Stimulated activated effector memory CD8-positive, alpha-beta T cell treated with anti-CD3 and anti-CD28 coated beads, Interleukin-12 subunit alpha, Interleukin-12 subunit beta, amount 100 ng/mL, for 72 hours (primary cell): Measurements from ENCODE around the gene HOXC12.

Experiments
- ATAC-seq: fragments of 150-1000 bp; cut with Tn5 transposase; 2 replicates; pipeline ENCODE4 v1.10.0; 2021
- DNase-seq, 2 donors: peaks; one replicate each; pipeline ENCODE4 v3.0.0; 2021 to 2022; ENCODE audit warnings: low spot score in 2 of 2
- H3K27ac Mint-ChIP-seq: one replicate; pipeline ENCODE4 v1.8.0; 2022; ENCODE audit warnings: mild to moderate bottlenecking, mixed read lengths
- H3K36me3 Mint-ChIP-seq: one replicate; pipeline ENCODE4 v1.8.0; 2022; ENCODE audit warnings: mild to moderate bottlenecking, mixed read lengths
- H3K4me1 Mint-ChIP-seq: one replicate; pipeline ENCODE4 v1.8.0; 2022; ENCODE audit warnings: mixed read lengths
- H3K4me3 Mint-ChIP-seq: one replicate; pipeline ENCODE4 v1.8.0; 2022; ENCODE audit warnings: mild to moderate bottlenecking, mixed read lengths
- H3K9me3 Mint-ChIP-seq: one replicate; pipeline ENCODE4 v1.8.0; 2022; ENCODE audit warnings: mixed read lengths

HOXC12 gene

DNA sequence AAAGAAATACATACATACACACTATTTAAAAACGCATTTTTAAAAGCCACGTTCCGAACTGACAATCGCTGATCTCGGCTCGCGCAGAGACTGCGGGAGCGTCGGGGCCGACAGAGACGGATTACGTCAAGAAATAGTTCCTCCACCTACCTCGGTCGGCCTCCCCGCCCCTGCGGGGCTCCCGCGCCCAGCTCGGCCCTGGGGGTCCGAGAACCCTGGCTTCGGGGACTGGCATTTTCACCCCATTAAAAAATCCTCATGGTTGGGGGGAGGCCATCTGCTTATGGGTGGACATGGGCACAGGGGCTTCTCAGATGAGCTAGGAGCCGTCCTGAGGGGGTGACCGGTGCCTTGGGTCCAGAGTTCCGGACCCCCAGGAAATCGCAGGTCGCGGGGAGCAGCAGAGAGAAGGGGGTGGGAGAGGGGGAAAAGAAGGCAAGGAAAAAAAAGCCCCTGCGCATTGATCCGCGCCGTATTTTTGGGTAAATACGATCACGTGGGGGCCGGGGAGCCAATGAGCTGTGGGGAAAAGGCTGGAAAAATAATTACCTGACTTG, 44.9 kb downstream of the HOXC12 start:
- Mint-ChIP-seq H3K36me3 (no peaks in the 10 kb centered on the region), H3K27ac (no peak overlapping the region), H3K4me1 (peaks cover 59% of the 10 kb centered on the region), H3K4me3 (peak overlapping the region; percentile 58), H3K9me3 (no peaks in the 10 kb centered on the region)
- no peak for ATAC-seq
- DNase-seq: no peak

DNA sequence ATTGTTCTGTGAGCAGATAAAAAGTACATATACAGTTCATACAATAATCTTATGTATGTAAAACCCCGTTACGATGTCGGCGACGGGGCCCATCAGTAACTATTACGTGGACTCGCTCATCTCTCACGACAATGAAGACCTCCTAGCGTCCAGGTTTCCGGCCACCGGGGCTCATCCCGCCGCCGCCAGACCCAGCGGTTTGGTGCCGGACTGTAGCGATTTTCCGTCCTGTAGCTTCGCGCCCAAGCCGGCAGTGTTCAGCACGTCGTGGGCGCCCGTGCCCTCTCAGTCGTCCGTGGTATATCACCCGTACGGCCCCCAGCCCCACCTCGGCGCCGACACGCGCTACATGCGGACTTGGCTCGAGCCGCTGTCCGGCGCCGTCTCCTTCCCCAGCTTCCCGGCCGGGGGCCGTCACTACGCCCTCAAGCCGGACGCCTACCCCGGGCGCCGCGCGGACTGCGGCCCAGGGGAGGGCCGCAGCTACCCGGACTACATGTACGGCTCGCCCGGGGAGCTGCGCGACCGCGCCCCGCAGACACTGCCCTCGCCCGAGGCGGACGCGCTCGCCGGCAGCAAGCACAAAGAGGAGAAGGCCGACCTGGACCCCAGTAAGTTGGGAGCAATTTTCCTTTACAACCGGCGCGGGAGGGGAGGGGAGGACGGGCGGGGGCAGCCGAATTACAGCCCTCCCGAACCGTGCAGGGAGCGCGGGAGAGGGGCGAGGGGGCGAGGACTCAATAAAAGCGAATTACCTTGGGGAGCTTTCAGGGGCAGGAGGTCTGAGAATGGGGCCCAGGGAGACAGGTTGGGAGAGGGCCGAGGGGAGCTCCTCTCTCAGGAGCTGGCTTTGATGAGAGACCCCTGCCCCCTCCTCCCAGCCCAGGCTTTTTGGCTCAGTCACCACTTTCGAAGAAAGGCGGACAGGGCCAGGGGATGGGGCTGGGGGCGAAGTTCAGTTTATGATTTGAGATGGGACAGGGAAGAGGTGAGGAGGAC, 45.7 kb downstream of the HOXC12 start, which contains the start of gene HOXC9:
HOXC9 (plus strand) TSS at position 46 of the 999 bp plus-strand sequence; CDS start at position 74, 28 bp downstream.
- ATAC-seq (no peak), DNase-seq (no peak)
- Mint-ChIP-seq H3K9me3 (no peaks in the 10 kb centered on the region), H3K4me3 (peak within 1 kb of the TSS; percentile 58), H3K27ac (no peak within 1 kb of the TSS), H3K4me1 (peaks cover 55% of the 10 kb centered on the region), H3K36me3 (no peaks in the 10 kb centered on the region)

- Mint-ChIP-seq H3K4me1 (peaks cover 54% of the 10 kb centered on the region), H3K27ac (no peak overlapping the region), H3K9me3 (no peaks in the 10 kb centered on the region), H3K36me3 (no peaks in the 10 kb centered on the region), H3K4me3 (no peak overlapping the region)
- DNase-seq: no peak
- ATAC-seq: no peak
These were observed 46.8 kb downstream of the HOXC12 start for GRCh38 chr12:54001283-54002187.

DNA sequence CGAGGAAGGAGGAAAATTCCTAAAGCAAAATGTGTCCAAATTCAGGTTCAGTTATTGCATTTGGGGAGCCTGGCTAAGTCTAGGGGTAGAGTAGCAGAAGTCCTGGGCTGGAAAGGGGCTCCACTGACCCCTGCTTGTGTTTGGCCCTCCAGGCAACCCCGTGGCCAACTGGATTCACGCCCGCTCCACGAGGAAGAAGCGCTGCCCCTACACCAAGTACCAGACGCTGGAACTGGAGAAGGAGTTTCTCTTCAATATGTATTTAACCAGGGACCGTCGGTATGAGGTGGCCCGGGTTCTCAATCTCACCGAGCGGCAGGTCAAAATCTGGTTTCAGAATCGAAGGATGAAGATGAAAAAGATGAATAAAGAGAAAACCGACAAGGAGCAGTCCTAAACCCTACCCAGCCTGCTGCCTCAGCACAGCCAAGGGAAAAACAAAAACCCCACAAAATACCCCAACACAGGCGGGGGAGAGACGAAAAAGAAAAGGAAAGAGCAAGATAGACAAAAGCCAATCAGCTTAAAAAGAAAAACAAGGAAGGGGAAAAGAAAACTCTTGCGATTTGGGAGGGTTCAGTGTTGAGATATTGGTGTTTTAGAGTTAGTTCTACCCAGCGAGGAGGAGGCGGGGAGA, 47.7 kb downstream of the HOXC12 start:
- no peak overlapping the region for H3K27ac Mint-ChIP-seq
- no peak for DNase-seq
- no peak for ATAC-seq
- H3K4me1 Mint-ChIP-seq: peaks cover 48% of the 10 kb centered on the region
- peak overlapping the region; percentile 13 for H3K4me3 Mint-ChIP-seq
- no peaks in the 10 kb centered on the region for H3K9me3 Mint-ChIP-seq
- no peaks in the 10 kb centered on the region for H3K36me3 Mint-ChIP-seq

- DNase-seq (no peak), ATAC-seq (no peak)
- Mint-ChIP-seq H3K27ac (no peak overlapping the region), H3K9me3 (no peaks in the 10 kb centered on the region), H3K4me1 (peaks cover 42% of the 10 kb centered on the region), H3K4me3 (peak overlapping the region; percentile 13), H3K36me3 (no peaks in the 10 kb centered on the region)
These were observed 48.2 kb downstream of the HOXC12 start for GRCh38 chr12:54002915-54003389.

DNA sequence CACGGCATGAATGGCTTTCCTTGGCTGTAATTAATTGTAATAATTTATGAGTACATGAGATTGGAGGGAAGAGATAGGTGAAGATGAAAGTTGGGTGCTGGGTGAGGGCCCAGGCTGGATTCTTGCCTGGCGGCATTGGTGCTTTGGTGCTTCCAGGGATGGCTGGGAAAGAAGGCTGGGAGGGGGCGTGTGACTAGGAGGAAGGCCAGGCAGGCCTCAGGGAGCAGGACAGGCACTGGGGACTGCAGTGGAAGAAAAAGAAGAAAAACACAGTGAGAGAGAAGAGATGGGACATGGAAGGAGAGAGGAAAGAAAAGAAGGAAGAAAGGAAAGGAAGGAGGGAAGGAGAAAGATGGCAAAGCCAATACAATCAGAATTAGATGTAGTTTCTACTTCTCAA, 48.9 kb downstream of the HOXC12 start:
- Mint-ChIP-seq H3K4me1 (peaks cover 35% of the 10 kb centered on the region), H3K4me3 (no peak overlapping the region), H3K36me3 (no peaks in the 10 kb centered on the region), H3K27ac (no peak overlapping the region), H3K9me3 (no peaks in the 10 kb centered on the region)
- DNase-seq (no peak), ATAC-seq (no peak)

- no peak overlapping the region for H3K4me3 Mint-ChIP-seq
These were observed 49.5 kb downstream of the HOXC12 start for GRCh38 chr12:54004063-54004840.

DNA sequence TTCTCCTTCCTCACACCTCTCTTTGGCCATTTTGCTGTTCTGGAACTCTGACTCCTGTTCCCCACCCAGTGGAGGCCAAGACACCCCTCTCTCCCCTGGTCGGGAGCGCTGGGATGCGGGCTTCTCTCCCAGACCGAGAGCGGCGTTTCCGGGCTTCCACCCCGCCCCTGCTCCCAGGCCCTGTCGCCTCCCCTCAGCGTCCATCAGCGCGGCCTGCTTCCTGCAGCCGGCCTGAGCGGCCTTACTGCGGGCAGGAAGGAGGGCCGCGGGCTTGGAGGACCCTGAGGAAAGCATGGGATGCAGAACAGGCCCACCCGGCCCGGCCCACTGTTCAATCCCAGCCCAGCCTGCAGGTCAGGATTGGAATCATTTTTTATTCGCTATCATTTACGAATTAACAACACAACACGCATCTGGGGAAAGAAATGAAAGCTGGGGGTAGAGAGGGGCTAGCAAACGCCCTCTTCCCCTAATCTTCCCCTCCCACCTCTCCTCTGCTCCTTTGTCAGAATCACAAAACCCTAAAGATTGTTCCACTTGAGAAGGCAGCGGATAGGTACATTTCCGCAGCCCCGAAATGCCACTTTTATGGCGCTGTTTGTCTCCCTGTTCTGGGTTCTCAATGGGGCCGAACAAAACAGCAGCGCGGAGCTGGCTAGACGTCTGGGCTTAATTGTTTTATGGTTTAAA, 50.3 kb downstream of the HOXC12 start:
- Mint-ChIP-seq H3K4me3 (no peak overlapping the region), H3K9me3 (no peaks in the 10 kb centered on the region), H3K27ac (no peak overlapping the region), H3K4me1 (peaks cover 35% of the 10 kb centered on the region), H3K36me3 (no peaks in the 10 kb centered on the region)
- no peak for DNase-seq
- ATAC-seq: no peak

More at GRCh38 chr12:54004063-54004840, 49.5 kb downstream of the HOXC12 start:
- no peak for ATAC-seq
- Mint-ChIP-seq H3K27ac (no peak overlapping the region), H3K36me3 (no peaks in the 10 kb centered on the region), H3K4me1 (peaks cover 34% of the 10 kb centered on the region), H3K9me3 (no peaks in the 10 kb centered on the region)
- no peak for DNase-seq

GRCh38 chr12:54005531-54005852, 50.8 kb downstream of the HOXC12 start:
- DNase-seq (no peak), ATAC-seq (no peak)
- Mint-ChIP-seq H3K4me1 (peaks cover 33% of the 10 kb centered on the region), H3K27ac (no peak overlapping the region), H3K36me3 (no peaks in the 10 kb centered on the region), H3K4me3 (peak overlapping the region; percentile 75), H3K9me3 (no peaks in the 10 kb centered on the region)

- H3K36me3 Mint-ChIP-seq: no peaks in the 10 kb centered on the region
- DNase-seq (peak; percentile 86 to 94), ATAC-seq (peak; percentile 81)
- H3K4me3 Mint-ChIP-seq: peak overlapping the region; percentile 75
- H3K4me1 Mint-ChIP-seq: peaks cover 35% of the 10 kb centered on the region
- no peaks in the 10 kb centered on the region for H3K9me3 Mint-ChIP-seq
- H3K27ac Mint-ChIP-seq: no peak overlapping the region
These were observed 51.3 kb downstream of the HOXC12 start for GRCh38 chr12:54005853-54006558.

- no peaks in the 10 kb centered on the region for H3K9me3 Mint-ChIP-seq
- H3K36me3 Mint-ChIP-seq: no peaks in the 10 kb centered on the region
- peak overlapping the region; percentile 75 for H3K4me3 Mint-ChIP-seq
- no peak for DNase-seq
- peaks cover 42% of the 10 kb centered on the region for H3K4me1 Mint-ChIP-seq
- no peak for ATAC-seq
- no peak overlapping the region for H3K27ac Mint-ChIP-seq
These were observed 52.0 kb downstream of the HOXC12 start for GRCh38 chr12:54006559-54007220.

DNA sequence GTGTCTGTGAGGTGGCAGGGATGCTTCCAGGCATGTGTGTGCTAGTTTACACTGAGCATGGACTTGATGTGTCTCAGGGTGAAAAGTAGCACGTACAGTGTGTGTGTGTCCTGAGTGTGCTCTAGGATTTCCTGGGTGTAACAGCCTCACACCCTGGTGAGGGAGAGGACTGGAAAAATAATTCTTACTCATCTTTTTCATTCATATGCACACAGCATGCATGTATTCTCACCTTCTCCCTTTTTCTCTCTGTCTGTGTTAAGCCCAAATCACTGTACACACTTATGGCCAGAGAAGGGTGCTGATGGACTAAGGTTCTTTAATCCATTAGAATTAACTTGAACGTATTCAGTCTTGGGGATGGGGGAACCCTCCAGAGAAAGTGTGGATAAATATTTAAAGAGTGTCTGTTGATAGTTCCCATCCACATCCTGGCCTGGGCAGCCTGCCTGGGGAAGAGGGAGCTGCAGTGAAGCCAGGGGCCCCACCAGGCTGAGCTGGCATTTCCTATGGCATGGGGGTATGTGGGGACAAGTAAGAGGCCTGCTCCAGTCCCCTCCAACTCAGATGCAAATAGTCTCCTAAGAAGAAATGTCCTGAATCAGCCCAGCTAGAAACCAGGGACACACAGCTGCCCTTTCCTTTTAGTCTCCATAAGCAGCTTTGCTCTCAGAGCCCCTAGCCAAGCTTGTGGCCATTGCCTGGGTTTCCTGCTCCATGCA, 53.0 kb downstream of the HOXC12 start:
- no peak for DNase-seq
- Mint-ChIP-seq H3K36me3 (no peaks in the 10 kb centered on the region), H3K4me1 (peaks cover 39% of the 10 kb centered on the region), H3K4me3 (no peak overlapping the region), H3K27ac (no peak overlapping the region), H3K9me3 (no peaks in the 10 kb centered on the region)
- ATAC-seq: no peak
